Stomach (tissue), 9 donors: Measurements from ENCODE around the gene TBC1D14. TPM values are rescaled to one million over a fixed set of nuclear protein-coding genes. Genes with fewer than 3 reads are reported as not detected.
A peak's percentile ranks its signal among the peaks of the same experiment; 100 is the strongest.

ENCODE experiments used
- DNase-seq, 2 donors: peaks; one replicate each; pipeline versions ENCODE4 v3.0.0 to v3.0.0-alpha.2; 2013 to 2019
- H3K27ac ChIP-seq, 5 donors: fragments of 200-600 bp in 4 of 5; sonication (generic) in 4 of 5; one replicate each; pipeline ENCODE4 v1.5.1; 2013 to 2019; ENCODE audit warnings: mild to moderate bottlenecking in 1 of 5, moderate library complexity in 1 of 5
- H3K27me3 ChIP-seq, 3 donors: fragments of 200-600 bp; sonication (generic); one replicate each; pipeline ENCODE4 v1.5.1; 2017 to 2019; ENCODE audit warnings: mixed run types in 1 of 3
- H3K36me3 ChIP-seq, 4 donors: fragments of 200-600 bp; sonication (generic); 1 replicate in 3 of 4; 2 replicates in 1 of 4; pipeline ENCODE4 v1.5.1; 2016 to 2019
- H3K4me1 ChIP-seq, 4 donors: fragments of 200-600 bp; sonication (generic); one replicate each; pipeline ENCODE4 v1.5.1; 2016 to 2019
- H3K4me3 ChIP-seq, 4 donors: fragments of 200-600 bp; sonication (generic) in 3 of 4; one replicate each; pipeline ENCODE4 v1.5.1; 2016 to 2019; ENCODE audit warnings: mild to moderate bottlenecking in 1 of 4
- H3K9me3 ChIP-seq, 4 donors: fragments of 200-600 bp; sonication (generic); one replicate each; pipeline ENCODE4 v1.5.1; 2016 to 2019
- CTCF ChIP-seq, 7 experiments: fragments of 450-650 bp in 4 of 7; fragments of 200-600 bp in 3 of 7; sonication (generic) in 3 of 7; IDR thresholded peaks; one replicate each; pipeline ENCODE4 v1.5.1; 2016 to 2019; ENCODE audit warnings: antibody characterized with exemption in 7 of 7, control low read depth in 2 of 7, mild to moderate bottlenecking in 1 of 7
- EP300 ChIP-seq: sonication (generic); formaldehyde crosslinking; IDR thresholded peaks from one replicate; pipeline ENCODE4 v1.6.1; 2017; ENCODE audit warnings: antibody characterized with exemption
- POLR2A ChIP-seq, 4 donors: fragments of 450-650 bp; IDR thresholded peaks; one replicate each; pipeline ENCODE4 v1.6.1; 2016; ENCODE audit warnings: antibody characterized with exemption in 4 of 4, control low read depth in 2 of 4, mild to moderate bottlenecking in 1 of 4, moderate library complexity in 1 of 4
- POLR2AphosphoS5 ChIP-seq, 3 donors: sonication (generic); formaldehyde crosslinking; IDR thresholded peaks; one replicate each; pipeline ENCODE4 v1.6.1; 2016; ENCODE audit warnings: antibody characterized with exemption in 3 of 3
- WGBS, 5 donors: extraction: QIAGEN DNeasy Blood & Tissue Kit in 3 of 5; methylation state at CpG; one replicate each; pipeline versions ENCODE4 v1.1.5 to v1.1.7; 2013 to 2018; 5-methylcytosine and 5-hydroxymethylcytosine counted together
- intact Hi-C: fragments of 100-400 bp; cut with DNase I; formaldehyde crosslinking; loops from one replicate; pipeline ENCODE4 v1.15.1; 2023; ENCODE audit warnings: low total_unique reads
- polyA plus RNA-seq, 3 donors: library from polyadenylated mRNA; stranded (reverse); fragments of 200-250 nt; gene quantifications; one replicate each; pipeline ENCODE4 v1.2.3, GENCODE V29; 2013
- total RNA-seq, 5 donors: library from RNA; depleted of rRNA; stranded (reverse); fragments of >200 nt; gene quantifications; one replicate each; pipeline versions ENCODE4 v1.1.0 to v1.2.3, GENCODE V29; 2014 to 2016
- donor health status: healthy with polysubstance abuse.
- donor health status: Bipolar disorder and iron deficiency.
- donor health status: healthy.

TBC1D14 gene
- total and polyA plus RNA-seq, 8 donors, result 19.5 to 72.4 (median 40.4) TPM

- Histone ChIP-seq H3K4me1 (peaks cover 0 to 16% (median 3%) of the 10 kb centered on the region in 4 donors), H3K36me3 (peaks cover 46 to 97% (median 88%) of the 10 kb centered on the region in 4 donors), H3K4me3 (no peak overlapping the region), H3K27ac (no peak overlapping the region), H3K9me3 (no peaks in the 10 kb centered on the region), H3K27me3 (no peaks in the 10 kb centered on the region)
- DNase-seq, result no peak
- intact Hi-C loops, result no loop called here
- TF ChIP-seq CTCF (IDR thresholded peaks at IDR 0.05) (no peak), POLR2AphosphoS5 (IDR thresholded peaks at IDR 0.05) (no peak), EP300 (no peak), POLR2A (IDR thresholded peaks at IDR 0.05) (no peak)
These were observed 36.3 kb upstream of the TBC1D14 start for GRCh38 chr4:6873291-6873690.

- WGBS, 5 donors, result 31 to 51% (median 43%) methylated on average over 3 of the region's 3 CpGs
- peak; percentile 82 to 87 for DNase-seq
- TF ChIP-seq CTCF (IDR thresholded peaks at IDR 0.05) (peak in 5 of 7 experiments; percentile 61 to 85 (median 83)), POLR2A (IDR thresholded peaks at IDR 0.05) (no peak), POLR2AphosphoS5 (IDR thresholded peaks at IDR 0.05) (no peak), EP300 (no peak)
- intact Hi-C loops, result no loop called here
- peaks cover 0 to 16% (median 3%) of the 10 kb centered on the region in 4 donors for H3K4me1 ChIP-seq
- no peak overlapping the region for H3K4me3 ChIP-seq
- no peaks in the 10 kb centered on the region for H3K27me3 ChIP-seq
- H3K9me3 ChIP-seq, result no peaks in the 10 kb centered on the region
- no peak overlapping the region for H3K27ac ChIP-seq
- peaks cover 52 to 97% (median 89%) of the 10 kb centered on the region in 4 donors for H3K36me3 ChIP-seq
These were observed 35.7 kb upstream of the TBC1D14 start for GRCh38 chr4:6873792-6874461.

- 80 to 94% (median 85%) methylated on average over 4 of the region's 4 CpGs for WGBS, 5 donors
- no peak overlapping the region for H3K27ac ChIP-seq
- intact Hi-C loops, result loop anchor here (5.0 kb wide), 1 partner anchor 153 kb away; no protein-coding TSS in a partner anchor
These were observed 34.6 kb upstream of the TBC1D14 start for GRCh38 chr4:6874981-6875380.

GRCh38 chr4:6875431-6875831 is 34.2 kb upstream of the TBC1D14 start:
- Histone ChIP-seq H3K4me1 (peaks cover 0 to 16% (median 3%) of the 10 kb centered on the region in 4 donors), H3K36me3 (peaks cover 60 to 96% (median 92%) of the 10 kb centered on the region in 4 donors), H3K9me3 (no peaks in the 10 kb centered on the region), H3K27ac (no peak overlapping the region), H3K27me3 (no peaks in the 10 kb centered on the region), H3K4me3 (no peak overlapping the region)
- TF ChIP-seq CTCF (IDR thresholded peaks at IDR 0.05), result no peak
- TF ChIP-seq POLR2AphosphoS5 (IDR thresholded peaks at IDR 0.05), result no peak
- no peak for TF ChIP-seq EP300
- no peak for TF ChIP-seq POLR2A (IDR thresholded peaks at IDR 0.05)
- intact Hi-C loops, result loop anchor here (5.0 kb wide), 1 partner anchor 153 kb away; no protein-coding TSS in a partner anchor
- 60 to 79% (median 73%) methylated on average over 3 to 4 of the region's 4 CpGs for WGBS, 5 donors
- DNase-seq, result peak in 1 of 2 donors; percentile 36

More at GRCh38 chr4:6874981-6875380, 34.6 kb upstream of the TBC1D14 start:
- Histone ChIP-seq H3K4me3 (no peak overlapping the region), H3K27me3 (no peaks in the 10 kb centered on the region), H3K9me3 (no peaks in the 10 kb centered on the region), H3K36me3 (peaks cover 59 to 95% (median 92%) of the 10 kb centered on the region in 4 donors), H3K4me1 (peaks cover 0 to 16% (median 3%) of the 10 kb centered on the region in 4 donors)
- DNase-seq, result no peak
- TF ChIP-seq CTCF (IDR thresholded peaks at IDR 0.05) (no peak), POLR2A (IDR thresholded peaks at IDR 0.05) (no peak), POLR2AphosphoS5 (IDR thresholded peaks at IDR 0.05) (no peak), EP300 (no peak)
